22Rv1 (cell line): ENCODE results near the gene PLXDC2.

Source experiments
- CTCF ChIP-seq: fragments of 450-650 bp; IDR thresholded peaks from 2 replicates; pipeline ENCODE4 v1.5.1; 2017; ENCODE audit warnings: mild to moderate bottlenecking
- ZFX ChIP-seq: fragments of 450-650 bp; IDR thresholded peaks from 2 replicates; pipeline ENCODE4 v1.6.1; 2017; ENCODE audit warnings: antibody characterized with exemption, borderline replicate concordance

GRCh38 chr10:19941206-19941880, 125.1 kb downstream of the PLXDC2 start:
- TF ChIP-seq CTCF (no peak), ZFX (no peak)
